Smooth muscle cell (in vitro differentiated cells): ENCODE data around the gene RNASE12. TPM values are rescaled to one million over a fixed set of nuclear protein-coding genes. Genes with fewer than 3 reads are reported as not detected.
"Not testable (repeated sequence)": the region's sequence is repeated elsewhere in the genome, so short reads cannot be mapped to it uniquely, and the experiment has no call there.

Experiments used
- DNase-seq: peaks from one replicate; lab custom pipeline; 2025; ENCODE audit not compliant: unreplicated experiment; lab: John Stamatoyannopoulos, UW
- H2AFZ ChIP-seq: fragments of 200-600 bp; sonication (generic); 2 replicates; pipeline ENCODE4 v1.6.0; 2016; ENCODE audit warnings: antibody characterized with exemption, low read depth, mild to moderate bottlenecking
- H3F3A ChIP-seq: fragments of 200-600 bp; sonication (generic); 2 replicates; pipeline ENCODE4 v1.6.0; 2017; ENCODE audit warnings: antibody characterized with exemption, low read depth
- H3K27ac ChIP-seq: fragments of 200-600 bp; sonication (generic); 2 replicates; pipeline ENCODE4 v1.5.1; 2016; ENCODE audit warnings: low read depth, mild to moderate bottlenecking
- H3K27me3 ChIP-seq: fragments of 200-600 bp; sonication (generic); 2 replicates; pipeline ENCODE4 v1.6.1; 2016; ENCODE audit warnings: low read depth, mild to moderate bottlenecking
- H3K36me3 ChIP-seq: fragments of 200-600 bp; sonication (generic); 2 replicates; pipeline ENCODE4 v1.5.1; 2016; ENCODE audit warnings: low read depth
- H3K4me1 ChIP-seq: fragments of 200-600 bp; sonication (generic); 2 replicates; pipeline ENCODE4 v1.5.1; 2016; ENCODE audit warnings: low read depth
- H3K4me2 ChIP-seq: fragments of 200-600 bp; sonication (generic); 2 replicates; pipeline ENCODE4 v1.6.0; 2016; ENCODE audit warnings: mild to moderate bottlenecking
- H3K4me3 ChIP-seq: fragments of 200-600 bp; sonication (generic); 2 replicates; pipeline ENCODE4 v1.5.1; 2016; ENCODE audit warnings: mild to moderate bottlenecking
- H3K79me2 ChIP-seq: fragments of 200-600 bp; sonication (generic); 2 replicates; pipeline ENCODE4 v1.6.0; 2016; ENCODE audit warnings: low read depth, mild to moderate bottlenecking
- H3K9ac ChIP-seq: fragments of 200-600 bp; sonication (generic); 2 replicates; pipeline ENCODE4 v1.6.0; 2016; ENCODE audit warnings: low read depth
- H3K9me3 ChIP-seq: fragments of 200-600 bp; sonication (generic); replicated peaks from 2 replicates; pipeline ENCODE4 v1.5.1; 2016; ENCODE audit warnings: low read depth
- H4K20me1 ChIP-seq: fragments of 200-600 bp; sonication (generic); 2 replicates; pipeline ENCODE4 v1.6.0; 2016; ENCODE audit warnings: low read depth
- WGBS: methylation state at CpG from one replicate; pipeline ENCODE4 v1.1.7; 2016; ENCODE audit warnings: low lambda C conversion rate; 5-methylcytosine and 5-hydroxymethylcytosine counted together
- polyA plus RNA-seq: library from polyadenylated mRNA; unstranded; fragments of >200 nt; fragmentation: Nextera tagmentation; extraction: Ambion mirVana; gene quantifications from 2 replicates; pipeline ENCODE4 v1.2.1, GENCODE V29; 2016
- total RNA-seq: library from RNA; depleted of rRNA; stranded (reverse); fragments of >200 nt; gene quantifications from 2 replicates; pipeline ENCODE4 v1.2.3, GENCODE V29; 2014
- TF ChIP-seq, protein P1 (sequence below): fragments of 200-600 bp; sonication (generic); IDR thresholded peaks from 2 replicates; pipeline ENCODE4 v1.5.1; 2017; ENCODE audit warnings: borderline replicate concordance, mild to moderate bottlenecking, antibody characterized with exemption; ENCODE audit not compliant: insufficient read depth, poor library complexity, severe bottlenecking

RNASE12 gene
- total and polyA plus RNA-seq, 2 experiments from 2014 or later: not detected

DNA sequence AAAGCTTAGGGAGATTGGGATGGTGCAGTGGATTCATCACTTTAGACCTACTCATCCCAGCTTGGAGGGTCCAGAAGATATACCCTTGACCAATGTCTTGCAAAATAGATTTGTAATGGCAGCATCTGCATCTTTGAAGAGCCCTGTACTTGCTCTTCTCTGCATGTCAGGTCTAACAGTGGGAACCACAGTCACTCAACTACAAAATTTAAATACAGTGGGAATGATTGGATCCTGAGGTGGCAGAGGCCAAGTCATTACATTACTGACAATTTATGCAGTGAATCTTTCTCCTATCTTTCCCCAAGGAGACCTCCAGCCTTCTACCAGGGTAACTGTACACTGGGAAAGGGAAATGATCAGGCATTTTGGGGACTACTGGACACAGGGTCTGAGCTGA is 22.1 kb downstream of the RNASE12 start:
- Histone ChIP-seq H3F3A (no peaks in the 10 kb centered on the region), H3K36me3 (no peaks in the 10 kb centered on the region), H4K20me1 (no peaks in the 10 kb centered on the region), H3K4me2 (no peak overlapping the region), H2AFZ (no peak overlapping the region), H3K9ac (no peak overlapping the region), H3K4me3 (no peak overlapping the region), H3K9me3 (no peaks in the 10 kb centered on the region), H3K27me3 (no peaks in the 10 kb centered on the region), H3K4me1 (no peaks in the 10 kb centered on the region), H3K79me2 (no peaks in the 10 kb centered on the region), H3K27ac (no peak overlapping the region)
- TF ChIP-seq, protein P1, sequence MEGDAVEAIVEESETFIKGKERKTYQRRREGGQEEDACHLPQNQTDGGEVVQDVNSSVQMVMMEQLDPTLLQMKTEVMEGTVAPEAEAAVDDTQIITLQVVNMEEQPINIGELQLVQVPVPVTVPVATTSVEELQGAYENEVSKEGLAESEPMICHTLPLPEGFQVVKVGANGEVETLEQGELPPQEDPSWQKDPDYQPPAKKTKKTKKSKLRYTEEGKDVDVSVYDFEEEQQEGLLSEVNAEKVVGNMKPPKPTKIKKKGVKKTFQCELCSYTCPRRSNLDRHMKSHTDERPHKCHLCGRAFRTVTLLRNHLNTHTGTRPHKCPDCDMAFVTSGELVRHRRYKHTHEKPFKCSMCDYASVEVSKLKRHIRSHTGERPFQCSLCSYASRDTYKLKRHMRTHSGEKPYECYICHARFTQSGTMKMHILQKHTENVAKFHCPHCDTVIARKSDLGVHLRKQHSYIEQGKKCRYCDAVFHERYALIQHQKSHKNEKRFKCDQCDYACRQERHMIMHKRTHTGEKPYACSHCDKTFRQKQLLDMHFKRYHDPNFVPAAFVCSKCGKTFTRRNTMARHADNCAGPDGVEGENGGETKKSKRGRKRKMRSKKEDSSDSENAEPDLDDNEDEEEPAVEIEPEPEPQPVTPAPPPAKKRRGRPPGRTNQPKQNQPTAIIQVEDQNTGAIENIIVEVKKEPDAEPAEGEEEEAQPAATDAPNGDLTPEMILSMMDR: no peak
- no peak for DNase-seq

DNA sequence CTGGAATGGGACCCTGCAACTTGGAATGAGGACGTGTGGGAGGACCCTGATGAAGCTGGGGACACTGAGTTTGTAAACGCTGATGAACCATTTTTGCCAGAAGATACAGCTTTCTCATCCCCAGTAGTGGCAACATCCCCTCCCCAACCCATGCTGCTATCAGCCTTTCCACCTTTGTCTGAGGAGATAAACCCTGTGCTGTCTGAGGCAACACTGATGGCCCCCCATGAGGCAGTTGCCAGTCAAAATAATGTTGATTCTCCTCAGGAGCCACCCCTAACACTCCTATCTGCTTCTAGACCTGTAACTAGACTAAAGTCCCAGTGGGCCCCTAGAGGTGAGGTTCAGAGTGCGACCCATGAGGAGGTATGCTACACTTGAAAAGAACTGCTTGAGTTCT is 22.8 kb downstream of the RNASE12 start:
- Histone ChIP-seq H3K9ac (no peak overlapping the region), H3K79me2 (no peaks in the 10 kb centered on the region), H3K4me2 (no peak overlapping the region), H3K4me1 (no peaks in the 10 kb centered on the region), H2AFZ (no peak overlapping the region), H3K27me3 (no peaks in the 10 kb centered on the region), H3K36me3 (no peaks in the 10 kb centered on the region), H4K20me1 (no peaks in the 10 kb centered on the region), H3K4me3 (no peak overlapping the region), H3K9me3 (no peaks in the 10 kb centered on the region), H3K27ac (no peak overlapping the region), H3F3A (no peaks in the 10 kb centered on the region)
- no peak for DNase-seq
- WGBS: 91% methylated on average over 3 of the region's 3 CpGs
- TF ChIP-seq, protein P1: no peak

DNA sequence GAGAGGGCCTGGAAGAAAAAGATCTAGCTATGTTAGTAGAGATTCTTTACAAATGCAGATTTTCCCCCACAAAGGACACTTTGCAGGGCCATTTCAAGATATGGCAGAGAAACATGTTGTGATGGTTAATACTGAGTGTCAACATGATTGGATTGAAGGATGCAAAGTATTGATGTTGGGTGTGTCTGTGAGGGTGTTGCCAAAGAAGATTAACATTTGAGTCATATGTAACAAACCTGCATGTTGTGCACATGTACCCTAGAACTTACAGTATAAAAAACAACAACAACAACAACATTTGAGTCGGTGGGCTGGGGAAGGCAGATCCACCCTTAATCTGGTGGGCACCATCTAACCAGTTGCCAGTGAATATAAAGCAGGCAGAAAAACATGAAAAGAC is 24.0 kb downstream of the RNASE12 start:
- H3F3A ChIP-seq: not testable (repeated sequence)

DNA sequence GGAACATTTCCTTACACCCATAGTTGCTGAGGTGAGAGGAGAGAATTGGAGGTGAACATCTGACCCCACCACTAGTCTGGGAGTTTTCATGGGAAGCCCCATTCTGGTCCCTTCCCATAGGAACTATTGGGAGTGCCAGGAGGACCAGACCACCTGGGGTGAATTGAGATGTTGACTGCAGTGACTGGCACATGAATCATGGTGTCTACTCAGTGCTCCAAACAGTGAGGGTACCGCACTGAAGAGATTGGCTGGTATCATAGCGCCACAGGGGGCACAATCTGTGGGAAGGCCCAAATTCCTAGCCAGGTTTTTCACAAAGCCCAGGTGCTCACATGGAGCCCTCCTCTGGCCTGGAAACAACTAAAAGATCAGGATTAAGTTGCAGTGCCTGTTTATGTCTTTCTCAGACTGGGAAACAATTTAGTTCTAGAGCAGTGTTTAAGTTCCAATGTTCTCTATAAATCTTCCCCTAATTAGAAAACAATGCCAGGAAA is 26.6 kb downstream of the RNASE12 start:
- Histone ChIP-seq H3K4me3 (no peak overlapping the region), H3K27me3 (no peaks in the 10 kb centered on the region), H3K4me1 (peaks cover 12% of the 10 kb centered on the region), H3K79me2 (no peaks in the 10 kb centered on the region), H3K27ac (no peak overlapping the region), H4K20me1 (no peaks in the 10 kb centered on the region), H3F3A (no peaks in the 10 kb centered on the region), H3K9me3 (no peaks in the 10 kb centered on the region), H3K9ac (no peak overlapping the region), H3K4me2 (no peak overlapping the region), H3K36me3 (no peaks in the 10 kb centered on the region), H2AFZ (no peak overlapping the region)
- WGBS: 83% methylated on average over 2 of the region's 2 CpGs
- DNase-seq: no peak
- TF ChIP-seq, protein P1: no peak

More for the DNA sequence above, 24.0 kb downstream of the RNASE12 start:
- not testable (repeated sequence) for H3K79me2 ChIP-seq, H3K4me2 ChIP-seq, H3K9me3 ChIP-seq, H3K4me1 ChIP-seq, H3K4me3 ChIP-seq, H3K27ac ChIP-seq, H2AFZ ChIP-seq, DNase-seq, H3K36me3 ChIP-seq, H3K27me3 ChIP-seq, H4K20me1 ChIP-seq, H3K9ac ChIP-seq
- 94% methylated on average over 1 of the region's 1 CpG for WGBS
